ENCODE measurements around the gene MTIF2.
"Not testable (repeated sequence)": the region's sequence is repeated elsewhere in the genome, so short reads cannot be mapped to it uniquely, and the experiment has no call there.

Gene MTIF2

GRCh38 chr2:55268907-55269644 lies at the start of gene MTIF2:
Gene MTIF2, minus strand, starts transcription at chr2:55269231. Its CDS starts 5,373 bp downstream, at chr2:55263858.
- in situ Hi-C loops (cut with MboI; ENCODE audit: low sequenced_read_pairs): no loop called here

GRCh38 chr2:55314985-55315384 lies 46.0 kb upstream of the MTIF2 start:
- in situ Hi-C loops (cut with MboI; ENCODE audit: low sequenced_read_pairs): no loop called here

GRCh38 chr2:55311444-55311870 lies 42.4 kb upstream of the MTIF2 start:
- in situ Hi-C loops (cut with MboI; ENCODE audit: low sequenced_read_pairs): no loop called here

GRCh38 chr2:55309446-55309845 lies 40.4 kb upstream of the MTIF2 start:
- in situ Hi-C loops (cut with MboI; ENCODE audit: low sequenced_read_pairs): no loop called here

- in situ Hi-C loops (cut with MboI; ENCODE audit: low sequenced_read_pairs): no loop called here
Observed at GRCh38 chr2:55302241-55302640, 33.2 kb upstream of the MTIF2 start.

- in situ Hi-C loops (cut with MboI; ENCODE audit: low sequenced_read_pairs): no loop called here
Observed at GRCh38 chr2:55301277-55301676, 32.2 kb upstream of the MTIF2 start.

- in situ Hi-C loops (cut with MboI; ENCODE audit: low sequenced_read_pairs): no loop called here
Observed at GRCh38 chr2:55296393-55296792, 27.4 kb upstream of the MTIF2 start.

- in situ Hi-C loops (cut with MboI; ENCODE audit: low sequenced_read_pairs): no loop called here
Observed at GRCh38 chr2:55283083-55283482, 14.1 kb upstream of the MTIF2 start.

GRCh38 chr2:55282110-55282917 lies 13.3 kb upstream of the MTIF2 start:
- in situ Hi-C loops (cut with MboI; ENCODE audit: low sequenced_read_pairs): no loop called here

- in situ Hi-C loops (cut with MboI; ENCODE audit: low sequenced_read_pairs): not testable (repeated sequence)
Observed at GRCh38 chr2:55280851-55281546, 12.0 kb upstream of the MTIF2 start.

- in situ Hi-C loops (cut with MboI; ENCODE audit: low sequenced_read_pairs): not testable (repeated sequence)
Observed at GRCh38 chr2:55279859-55280424, 10.9 kb upstream of the MTIF2 start.

GRCh38 chr2:55279214-55279835 lies 10.3 kb upstream of the MTIF2 start:
- in situ Hi-C loops (cut with MboI; ENCODE audit: low sequenced_read_pairs): not testable (repeated sequence)

GRCh38 chr2:55277310-55277709 lies 8.3 kb upstream of the MTIF2 start:
- in situ Hi-C loops (cut with MboI; ENCODE audit: low sequenced_read_pairs): no loop called here

GRCh38 chr2:55274346-55274745 lies 5.3 kb upstream of the MTIF2 start:
- in situ Hi-C loops (cut with MboI; ENCODE audit: low sequenced_read_pairs): not testable (repeated sequence)

- in situ Hi-C loops (cut with MboI; ENCODE audit: low sequenced_read_pairs): no loop called here
Observed at GRCh38 chr2:55269645-55269990, 587 bp upstream of the MTIF2 start.

GRCh38 chr2:55268288-55268906 lies 634 bp downstream of the MTIF2 start:
- in situ Hi-C loops (cut with MboI; ENCODE audit: low sequenced_read_pairs): no loop called here

GRCh38 chr2:55259586-55259985 lies 9.4 kb downstream of the MTIF2 start:
- in situ Hi-C loops (cut with MboI; ENCODE audit: low sequenced_read_pairs): not testable (repeated sequence)

- in situ Hi-C loops (cut with MboI; ENCODE audit: low sequenced_read_pairs): no loop called here
Observed at GRCh38 chr2:55252832-55253231, 16.2 kb downstream of the MTIF2 start.

- in situ Hi-C loops (cut with MboI; ENCODE audit: low sequenced_read_pairs): no loop called here
Observed at GRCh38 chr2:55247025-55247424, 22.0 kb downstream of the MTIF2 start.

- in situ Hi-C loops (cut with MboI; ENCODE audit: low sequenced_read_pairs): no loop called here
Observed at GRCh38 chr2:55245411-55245810, 23.6 kb downstream of the MTIF2 start.

All from hTERT RPE-1 (cell line).